H1 (cell line): ENCODE data around the gene SIK1. TPM values are rescaled to one million over a fixed set of nuclear protein-coding genes. Genes with fewer than 3 reads are reported as not detected.
"Not testable (repeated sequence)": the region's sequence is repeated elsewhere in the genome, so short reads cannot be mapped to it uniquely, and the experiment has no call there.

ENCODE experiments used
- CTCF ChIA-PET: fragments of 300-600 bp; sonication (Branson Sonifier 250); formaldehyde crosslinking; loops from one replicate; lab custom pipeline; 2021; ENCODE audit not compliant: partially characterized antibody; lab: Charles Lee
- POLR2A ChIA-PET: fragments of 300-600 bp; sonication (Branson Sonifier 250); formaldehyde crosslinking; loops from one replicate; lab custom pipeline; 2021; ENCODE audit warnings: inconsistent platforms; ENCODE audit not compliant: partially characterized antibody; lab: Charles Lee
- DNase-seq, 2 experiments: peaks; one replicate each; pipeline versions ENCODE4 v3.0.0 to v3.0.0-alpha.2; 2010 to 2022; ENCODE audit warnings: low spot score in 2 of 2, low read depth in 1 of 2, mixed read lengths in 1 of 2
- FAIRE-seq: peaks from 2 replicates; lab custom pipeline; 2011; peaks lifted over from hg19 to GRCh38; lab: Jason Lieb, UNC
- H2AFZ ChIP-seq: 2 replicates; pipeline ENCODE4 v1.8.1; 2012; ENCODE audit warnings: low read length, inconsistent platforms
- H2AK5ac ChIP-seq: 2 replicates; pipeline ENCODE4 v1.6.1; 2013; ENCODE audit warnings: low read depth, low read length
- H2BK120ac ChIP-seq: replicated peaks from 2 replicates; pipeline ENCODE3; 2013; ENCODE audit warnings: low read depth, low read length, inconsistent platforms
- H2BK12ac ChIP-seq: 2 replicates; pipeline ENCODE4 v1.6.1; 2013; ENCODE audit warnings: low read depth, low read length
- H2BK15ac ChIP-seq: 2 replicates; pipeline ENCODE4 v1.6.1; 2013; ENCODE audit warnings: low read length
- H2BK20ac ChIP-seq: 2 replicates; pipeline ENCODE4 v1.6.1; 2013; ENCODE audit warnings: low read length
- H2BK5ac ChIP-seq: 2 replicates; pipeline ENCODE4 v1.6.1; 2013; ENCODE audit warnings: low read depth, low read length
- H3K14ac ChIP-seq: 2 replicates; pipeline ENCODE4 v1.6.1; 2013; ENCODE audit warnings: inconsistent platforms; ENCODE audit not compliant: insufficient read length
- H3K18ac ChIP-seq: 2 replicates; pipeline ENCODE4 v1.6.1; 2013; ENCODE audit warnings: low read length; ENCODE audit errors: extremely low read depth
- H3K23ac ChIP-seq: 2 replicates; pipeline ENCODE4 v1.6.1; 2013; ENCODE audit warnings: inconsistent platforms; ENCODE audit not compliant: insufficient read length
- H3K23me2 ChIP-seq: 2 replicates; pipeline ENCODE4 v1.6.1; 2013; ENCODE audit warnings: low read depth, low read length
- H3K27ac ChIP-seq: 2 replicates; pipeline ENCODE4 v1.6.1; 2011; ENCODE audit warnings: low read depth, low read length, inconsistent platforms
- H3K27me3 ChIP-seq, 4 experiments: replicated peaks in 1 of 4; 1 replicate in 1 of 4; 2 replicates in 3 of 4; pipeline versions ENCODE4 v1.6.1 to v1.8.1; 2011 to 2013; ENCODE audit warnings: low read length in 3 of 4, mild to moderate bottlenecking in 3 of 4, inconsistent platforms in 2 of 4, mixed read lengths in 2 of 4, moderate library complexity in 1 of 4; ENCODE audit not compliant: control insufficient read depth in 3 of 4, insufficient read depth in 3 of 4; ENCODE audit errors: extremely low read depth in 1 of 4
- H3K36me3 ChIP-seq, 4 experiments: 2 replicates each; pipeline versions ENCODE4 v1.6.1 to v1.8.1; 2011 to 2013; ENCODE audit warnings: mild to moderate bottlenecking in 4 of 4, low read length in 3 of 4, moderate library complexity in 2 of 4, control low read depth in 1 of 4, inconsistent platforms in 1 of 4; ENCODE audit not compliant: insufficient read depth in 4 of 4, control insufficient read depth in 2 of 4
- H3K4ac ChIP-seq: replicated peaks from 2 replicates; pipeline ENCODE3; 2013; ENCODE audit warnings: low read length, low read depth, mixed read lengths, inconsistent platforms; ENCODE audit not compliant: insufficient read length
- H3K4me1 ChIP-seq, 4 experiments: replicated peaks in 1 of 4; 1 replicate in 1 of 4; 2 replicates in 3 of 4; pipeline versions ENCODE4 v1.6.1 to v1.8.1; 2011 to 2013; ENCODE audit warnings: low read length in 3 of 4, inconsistent platforms in 2 of 4, mixed read lengths in 1 of 4; ENCODE audit not compliant: insufficient read depth in 4 of 4, control insufficient read depth in 3 of 4
- H3K4me2 ChIP-seq, 2 experiments: 2 replicates each; pipeline versions ENCODE4 v1.6.1 to v1.8.1; 2011 to 2013; ENCODE audit warnings: low read depth in 2 of 2, low read length in 2 of 2, control low read depth in 1 of 2, inconsistent platforms in 1 of 2, mild to moderate bottlenecking in 1 of 2; ENCODE audit not compliant: insufficient read depth in 1 of 2
- H3K4me3 ChIP-seq, 4 experiments: fragments of 200-600, 300-600 bp in 1 of 4; sonication (generic), shearing (Covaris generic), sonication (Bioruptor Twin) in 1 of 4; 2 replicates each; pipeline versions ENCODE4 v1.5.1 to v1.8.1; 2011 to 2016; ENCODE audit warnings: low read length in 4 of 4, low read depth in 3 of 4, control low read depth in 2 of 4, inconsistent platforms in 2 of 4, mild to moderate bottlenecking in 2 of 4, mixed read lengths in 1 of 4, moderate library complexity in 1 of 4; ENCODE audit not compliant: insufficient read depth in 2 of 4; ENCODE audit errors: extremely low read depth in 1 of 4
- H3K56ac ChIP-seq: replicated peaks from 2 replicates; pipeline ENCODE3; 2013; ENCODE audit warnings: low read depth, mild to moderate bottlenecking, mixed read lengths, low read length, inconsistent platforms; ENCODE audit not compliant: insufficient read length
- H3K79me1 ChIP-seq: 2 replicates; pipeline ENCODE4 v1.6.1; 2013; ENCODE audit warnings: low read depth, low read length, control low read depth
- H3K79me2 ChIP-seq, 2 experiments: 2 replicates each; pipeline versions ENCODE4 v1.6.1 to v1.8.1; 2012 to 2013; ENCODE audit warnings: low read length in 2 of 2, mild to moderate bottlenecking in 2 of 2, inconsistent platforms in 1 of 2; ENCODE audit not compliant: insufficient read depth in 2 of 2, control insufficient read depth in 1 of 2
- H3K9ac ChIP-seq, 4 experiments: replicated peaks in 1 of 4; 1 replicate in 1 of 4; 2 replicates in 3 of 4; pipeline versions ENCODE4 v1.6.1 to v1.8.1; 2011 to 2013; ENCODE audit warnings: low read depth in 3 of 4, low read length in 3 of 4, control low read depth in 2 of 4, mild to moderate bottlenecking in 2 of 4, moderate library complexity in 2 of 4, inconsistent platforms in 1 of 4; ENCODE audit errors: extremely low read depth in 1 of 4
- H3K9me3 ChIP-seq, 2 experiments: 2 replicates each; pipeline versions ENCODE4 v1.6.1 to v1.8.1; 2012 to 2013; ENCODE audit warnings: mild to moderate bottlenecking in 2 of 2, moderate library complexity in 2 of 2, control low read depth in 1 of 2, inconsistent platforms in 1 of 2, low read depth in 1 of 2, low read length in 1 of 2, mixed read lengths in 1 of 2; ENCODE audit not compliant: insufficient read depth in 2 of 2
- H4K20me1 ChIP-seq, 2 experiments: replicated peaks in 1 of 2; 2 replicates each; pipeline versions ENCODE3 to v1.8.1; 2011 to 2013; ENCODE audit warnings: inconsistent platforms in 2 of 2, low read length in 2 of 2, mild to moderate bottlenecking in 1 of 2; ENCODE audit not compliant: insufficient read depth in 2 of 2, control insufficient read depth in 1 of 2
- H4K5ac ChIP-seq: 2 replicates; pipeline ENCODE4 v1.6.1; 2013; ENCODE audit warnings: low read length, low read depth, mixed read lengths, inconsistent platforms; ENCODE audit not compliant: insufficient read length
- H4K8ac ChIP-seq: 2 replicates; pipeline ENCODE4 v1.8.0; 2013; ENCODE audit warnings: mild to moderate bottlenecking, moderate library complexity, low read length, inconsistent platforms; ENCODE audit not compliant: insufficient read depth; ENCODE audit errors: extremely low read depth
- H4K91ac ChIP-seq: replicated peaks from 2 replicates; pipeline ENCODE3; 2013; ENCODE audit warnings: low read length, mixed read lengths, inconsistent platforms; ENCODE audit not compliant: insufficient read length
- WGBS, 2 experiments: shearing (Covaris generic) in 1 of 2; methylation state at CpG; one replicate each; pipeline versions ENCODE4 v1.1.6 to v1.1.7; 2013 to 2015; ENCODE audit warnings: low lambda C conversion rate in 2 of 2, mixed read lengths in 2 of 2, inconsistent platforms in 1 of 2, low coverage in 1 of 2, missing lambda C conversion rate in 1 of 2; ENCODE audit not compliant: insufficient replicate concordance in 2 of 2, insufficient coverage in 1 of 2, insufficient read length in 1 of 2; ENCODE audit errors: extremely low coverage in 1 of 2, missing lambda C conversion rate in 1 of 2; 5-methylcytosine and 5-hydroxymethylcytosine counted together
- polyA plus RNA-seq, 7 experiments: library from polyadenylated mRNA; depleted of rRNA in 3 of 7; stranded (reverse) in 5 of 7; unstranded in 2 of 7; fragments of >200 nt in 5 of 7; fragments of 200-250 nt in 2 of 7; gene quantifications; 1 replicate in 5 of 7; 2 replicates in 1 of 7; 4 replicates in 1 of 7; pipeline versions ENCODE4 v1.2.1 to v1.2.3, GENCODE V29; 2011 to 2013; ENCODE audit warnings: missing spikeins in 2 of 7, mixed read lengths in 2 of 7
- total RNA-seq: library from RNA; stranded (reverse); fragmentation: NEBNext Ultra II Directional; extraction: Animal tissue kit (Norgen Biotek cat#: 25700); gene quantifications from 2 replicates; pipeline ENCODE4 v1.2.1, GENCODE V29; 2021

Gene SIK1
- total and polyA plus RNA-seq, 2 of the 8 experiments (the other 6 are each of a cell fraction or from before 2014, with no cell fraction given) = 1.5 to 6.7 TPM

GRCh38 chr21:43380337-43380736, 46.6 kb downstream of the SIK1 start:
- CTCF ChIA-PET, H4K5ac ChIP-seq, H2AK5ac ChIP-seq, H2AFZ ChIP-seq, H3K27ac ChIP-seq, FAIRE-seq, H3K27me3 ChIP-seq, H2BK20ac ChIP-seq, H3K9ac ChIP-seq, H2BK15ac ChIP-seq, H2BK120ac ChIP-seq, H3K4me1 ChIP-seq, H3K4me3 ChIP-seq, H3K18ac ChIP-seq, H3K79me2 ChIP-seq, H3K4ac ChIP-seq, H3K23ac ChIP-seq, H3K4me2 ChIP-seq, H4K91ac ChIP-seq, H3K14ac ChIP-seq, H2BK12ac ChIP-seq, H3K79me1 ChIP-seq, POLR2A ChIA-PET, H2BK5ac ChIP-seq, H3K23me2 ChIP-seq, H3K9me3 ChIP-seq, DNase-seq, H3K56ac ChIP-seq, H3K36me3 ChIP-seq, H4K8ac ChIP-seq, H4K20me1 ChIP-seq: not testable (repeated sequence)
- WGBS, 2 experiments = 97% methylated on average over 4 of the region's 11 CpGs; no CpG with 5 or more reads in 1 of the 2 experiments

GRCh38 chr21:43379626-43380122, 47.3 kb downstream of the SIK1 start:
- H2AK5ac ChIP-seq, H3K4me2 ChIP-seq, H4K91ac ChIP-seq, H4K5ac ChIP-seq, H3K23me2 ChIP-seq, DNase-seq, H4K8ac ChIP-seq, H3K36me3 ChIP-seq, H2BK12ac ChIP-seq, H2AFZ ChIP-seq, H3K79me2 ChIP-seq, H3K4me3 ChIP-seq, H3K18ac ChIP-seq, H3K27ac ChIP-seq, H2BK120ac ChIP-seq, H2BK5ac ChIP-seq, H3K9ac ChIP-seq, H2BK15ac ChIP-seq, H3K9me3 ChIP-seq, POLR2A ChIA-PET, H3K56ac ChIP-seq, H3K4me1 ChIP-seq, FAIRE-seq, H4K20me1 ChIP-seq, H3K79me1 ChIP-seq, H3K14ac ChIP-seq, H3K4ac ChIP-seq, H3K23ac ChIP-seq, CTCF ChIA-PET, H2BK20ac ChIP-seq, H3K27me3 ChIP-seq: not testable (repeated sequence)
- no CpG with 5 or more reads among the region's 16 CpGs for WGBS, 2 experiments
